ENCODE data around the gene EMP1.
A peak's percentile ranks its signal among the peaks of the same experiment; 100 is the strongest.

Gene EMP1

GRCh38 chr12:13197526-13198143, 1.1 kb downstream of the EMP1 start:
- DNase-seq (ENCODE audit: low read depth in 2 of 2), result no peak

DNA sequence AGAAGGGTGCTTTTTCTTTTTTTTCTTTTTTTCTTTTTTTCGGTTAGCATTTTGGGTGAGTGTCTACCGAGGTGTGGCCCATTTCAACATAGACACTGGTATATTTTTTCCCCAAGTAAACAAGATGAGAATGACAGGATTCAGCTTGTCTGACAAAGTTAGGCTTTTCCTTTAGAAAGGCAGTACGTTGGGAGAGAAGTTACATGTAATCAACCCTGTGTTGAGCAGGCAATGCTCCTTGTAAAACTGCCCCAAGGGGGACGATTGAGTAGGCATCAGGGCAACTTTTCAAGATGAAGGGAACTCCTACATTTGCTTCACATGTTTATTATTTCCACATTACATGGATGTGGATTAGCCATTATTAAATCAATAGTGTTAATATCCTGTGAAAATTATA, 1.7 kb downstream of the EMP1 start:
- DNase-seq (ENCODE audit: low read depth in 2 of 2), result no peak

GRCh38 chr12:13198876-13199275, 2.4 kb downstream of the EMP1 start:
- DNase-seq (ENCODE audit: low read depth in 2 of 2), result no peak

DNA sequence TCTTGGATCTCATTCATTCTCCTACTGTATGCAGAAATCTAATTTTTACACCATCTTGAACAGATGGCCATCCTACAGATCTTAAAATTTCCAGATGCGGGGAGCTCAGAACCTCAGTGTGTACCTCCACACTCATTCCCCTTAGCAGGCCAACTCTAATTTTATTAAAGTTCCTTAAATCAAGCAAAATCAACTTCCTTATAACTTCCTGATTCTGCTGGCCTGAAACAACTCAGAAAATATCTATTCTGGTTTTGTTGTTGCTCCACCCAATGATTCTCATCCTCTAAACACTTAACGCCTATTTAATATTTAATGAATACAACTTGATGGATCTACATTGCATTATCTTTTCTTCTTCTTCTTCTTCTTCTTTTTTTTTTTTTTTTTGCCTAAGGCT, 3.1 kb downstream of the EMP1 start:
- no peak for DNase-seq (ENCODE audit: low read depth in 2 of 2)

GRCh38 chr12:13200841-13201240, 4.3 kb downstream of the EMP1 start:
- no peak for DNase-seq (ENCODE audit: low read depth in 2 of 2)

DNA sequence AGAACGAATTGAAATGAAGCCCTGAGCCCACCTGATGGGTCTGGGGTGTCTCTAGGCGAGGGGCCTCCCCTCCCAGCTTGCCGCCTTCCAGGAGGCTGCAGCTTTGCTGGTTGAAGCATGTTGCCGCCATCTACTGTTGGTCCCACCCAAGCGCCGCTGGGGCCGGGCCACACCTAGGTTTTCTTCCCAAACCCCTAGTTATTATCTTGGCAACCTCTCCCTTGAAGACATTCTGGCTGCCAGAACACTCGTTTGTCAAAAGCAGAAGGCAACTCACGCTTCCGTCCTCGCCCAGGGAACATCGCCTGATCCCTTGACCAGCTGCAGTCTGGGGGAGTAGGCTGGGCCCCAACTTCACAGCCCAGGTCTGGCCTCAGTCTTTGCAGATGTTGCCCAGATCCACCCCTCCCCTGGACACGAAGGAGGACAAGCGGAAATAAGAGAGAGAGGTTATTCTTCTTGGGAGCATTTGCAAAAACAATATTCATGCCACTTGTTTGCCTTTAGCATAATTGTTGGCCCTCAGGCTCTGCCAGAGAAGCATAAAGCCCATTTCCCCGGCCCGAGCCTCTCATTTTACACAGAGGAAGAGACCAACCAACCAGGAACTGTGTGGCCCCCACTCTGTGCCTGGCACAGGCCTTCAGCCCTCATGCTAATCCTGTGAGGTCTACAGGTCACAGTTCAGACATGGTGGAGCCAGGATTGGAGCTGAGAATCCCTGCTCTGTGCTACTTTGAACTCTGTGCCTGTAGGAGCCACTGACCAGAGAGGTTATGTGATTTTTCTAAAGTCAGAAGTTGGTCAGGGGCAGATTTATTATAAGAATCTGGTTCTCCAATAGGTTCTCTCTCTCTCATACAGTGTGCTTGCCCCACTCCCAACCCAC, 6.8 kb downstream of the EMP1 start:
- DNase-seq (ENCODE audit: low read depth in 2 of 2), result no peak

DNA sequence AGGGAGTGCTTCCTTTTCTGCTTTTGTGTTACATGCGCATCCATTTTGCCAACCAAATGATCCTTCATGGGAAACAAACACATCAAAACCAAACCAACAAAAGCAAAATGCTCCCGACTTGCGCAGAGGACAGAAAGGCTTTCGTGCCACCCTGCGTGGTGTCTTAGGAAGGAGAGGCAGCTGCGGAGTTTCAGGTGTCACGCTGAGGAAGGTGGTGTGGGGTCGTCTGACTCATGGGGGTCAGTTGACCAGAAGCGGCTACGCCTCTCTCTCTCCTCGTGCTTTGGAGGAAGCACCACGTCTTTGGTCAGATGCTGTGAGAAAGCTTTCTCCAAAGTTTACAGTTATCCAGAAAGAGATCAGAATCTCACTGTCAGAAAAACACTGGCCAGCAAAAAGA, 7.9 kb downstream of the EMP1 start:
- DNase-seq (ENCODE audit: low read depth in 2 of 2), result no peak

GRCh38 chr12:13205809-13206559, 9.5 kb downstream of the EMP1 start:
- peak; percentile 24 to 30 for DNase-seq (ENCODE audit: low read depth in 2 of 2)

GRCh38 chr12:13206560-13206897, 10.0 kb downstream of the EMP1 start:
- no peak for DNase-seq (ENCODE audit: low read depth in 2 of 2)

DNA sequence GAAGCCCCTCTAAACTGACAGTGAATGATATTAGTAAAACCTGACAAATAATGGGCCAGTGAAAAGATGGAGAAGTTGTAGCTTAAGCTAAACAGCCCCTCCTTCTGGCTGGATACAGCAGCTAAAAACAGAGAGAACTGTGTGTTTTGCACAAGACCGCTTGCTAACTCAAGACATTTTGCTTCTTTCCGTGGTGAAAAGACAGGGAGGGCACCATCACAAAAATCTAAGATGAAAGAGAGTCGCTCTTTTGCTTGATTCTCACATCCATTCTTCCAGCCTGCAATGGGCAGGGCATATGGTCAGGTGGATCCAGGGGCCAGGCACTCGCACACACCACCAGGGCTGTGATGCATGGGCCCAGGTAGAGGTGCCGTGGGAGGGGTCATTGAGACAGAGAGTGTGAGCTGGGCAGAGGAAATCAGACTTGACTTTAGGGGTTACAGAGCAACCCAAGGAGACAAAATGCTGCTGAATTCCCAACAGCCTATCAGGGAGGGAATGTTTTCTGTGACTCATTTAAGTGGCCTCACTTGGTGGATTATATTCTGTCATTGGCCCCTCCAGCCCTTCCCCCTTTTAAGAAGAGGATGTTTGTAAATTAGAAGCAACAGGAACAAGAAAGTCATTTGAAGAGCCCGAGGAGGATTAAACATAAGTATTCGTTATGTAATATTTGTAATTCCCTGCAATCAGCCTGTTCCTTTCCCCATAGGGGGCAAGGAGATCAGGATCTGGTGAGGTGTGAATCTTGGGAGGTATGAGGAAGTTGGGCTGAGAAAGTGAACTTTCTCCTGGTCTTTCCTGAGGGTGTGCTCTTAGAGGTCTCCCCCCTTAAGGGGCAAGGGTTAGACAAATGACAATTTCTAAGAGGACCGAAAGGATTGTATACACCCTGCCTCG, 12.3 kb downstream of the EMP1 start:
- DNase-seq (ENCODE audit: low read depth in 2 of 2), result no peak

GRCh38 chr12:13209436-13210235, 13.1 kb downstream of the EMP1 start:
- DNase-seq (ENCODE audit: low read depth in 2 of 2), result no peak

- no peak for DNase-seq (ENCODE audit: low read depth in 2 of 2)
Observed at GRCh38 chr12:13210236-13211190, 14.0 kb downstream of the EMP1 start.

DNA sequence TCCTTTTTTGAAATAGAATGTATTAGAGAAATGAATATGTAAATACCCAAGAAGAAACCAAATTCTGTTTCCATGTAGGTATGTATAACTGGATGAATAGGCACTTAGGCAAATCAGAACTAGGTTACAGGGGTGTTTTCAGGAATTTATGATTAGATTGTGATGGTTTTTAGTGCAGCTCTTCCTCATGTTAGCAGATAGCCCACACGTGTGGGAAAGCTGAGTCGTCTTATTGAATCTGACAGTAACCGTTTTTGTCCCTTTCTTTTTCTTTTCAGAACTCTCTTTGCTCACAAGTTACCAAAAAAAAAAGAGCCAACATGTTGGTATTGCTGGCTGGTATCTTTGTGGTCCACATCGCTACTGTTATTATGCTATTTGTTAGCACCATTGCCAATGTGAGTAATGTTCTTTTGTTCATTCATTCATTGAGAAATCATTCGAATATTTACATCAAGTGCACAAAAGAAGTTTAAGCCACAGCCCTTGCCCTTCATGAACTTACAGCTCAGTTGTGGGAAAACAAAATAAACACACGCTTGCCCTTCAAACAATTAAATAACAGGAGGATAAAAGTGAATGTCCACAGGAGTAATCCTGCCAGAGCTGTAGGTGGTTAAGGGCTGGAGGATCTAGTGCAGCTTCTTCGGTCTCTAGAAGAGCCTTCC, 14.8 kb downstream of the EMP1 start:
- DNase-seq (ENCODE audit: low read depth in 2 of 2), result peak in 1 of 2 donors; percentile 19

DNA sequence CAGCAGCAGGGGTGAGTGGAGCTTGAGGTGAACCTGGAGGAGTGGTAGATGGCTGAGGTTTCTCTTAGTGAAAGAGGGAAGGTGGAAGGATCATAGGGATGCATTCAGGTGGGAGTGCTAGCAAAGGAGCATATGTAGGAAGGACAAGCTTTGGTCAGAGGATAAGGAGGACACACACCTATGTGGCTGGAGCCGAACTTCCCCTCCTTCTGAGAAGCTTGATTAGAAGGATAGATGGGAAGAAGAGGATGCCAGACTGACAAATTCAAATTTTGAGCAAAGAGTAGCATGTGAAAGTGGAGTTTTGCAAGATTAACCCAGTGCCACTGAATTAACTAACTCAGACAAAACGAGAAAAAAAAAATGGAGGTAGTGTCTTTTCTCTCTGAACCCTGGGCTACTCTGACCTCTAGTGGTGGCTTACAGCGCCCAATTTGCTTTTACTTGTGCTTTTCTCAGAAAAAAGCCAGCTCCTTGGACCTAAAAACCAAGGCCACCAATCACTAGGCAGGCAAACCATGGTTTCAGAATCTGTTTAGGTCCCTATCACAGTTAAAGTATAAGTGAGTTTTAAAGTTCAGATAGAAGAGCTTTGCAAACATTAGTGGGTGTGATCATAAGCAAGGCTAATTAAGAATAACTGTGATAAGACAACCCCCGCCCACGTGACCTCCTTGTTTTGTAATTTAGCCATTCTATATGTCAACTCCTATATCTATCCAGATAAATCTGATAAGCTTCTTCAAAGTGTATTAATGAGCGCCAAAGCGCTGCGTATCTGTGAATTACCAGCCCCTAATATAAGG, 15.5 kb downstream of the EMP1 start:
- DNase-seq (ENCODE audit: low read depth in 2 of 2), result peak; percentile 22 to 61

- no peak for DNase-seq (ENCODE audit: low read depth in 2 of 2)
Observed at GRCh38 chr12:13215056-13215455, 18.5 kb downstream of the EMP1 start.

DNA sequence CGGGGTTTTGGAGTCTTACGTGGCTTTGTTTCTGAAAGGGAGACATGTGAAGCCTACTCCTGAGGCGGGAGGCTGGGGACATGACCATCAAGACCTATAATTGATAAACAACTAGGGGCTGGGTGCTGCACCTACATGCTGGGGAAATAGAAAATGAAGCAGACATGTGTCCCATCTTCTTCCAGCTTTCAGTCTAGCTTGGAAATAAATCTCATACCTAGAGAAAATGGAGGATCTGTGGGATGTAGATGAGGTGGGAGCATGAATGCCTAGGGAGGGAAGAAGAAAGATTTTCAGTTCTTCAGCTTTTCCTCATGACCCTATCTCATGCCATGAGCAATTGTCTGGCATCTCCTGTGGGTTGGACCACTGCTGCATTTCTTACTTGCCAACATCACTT, 22.1 kb downstream of the EMP1 start:
- DNase-seq (ENCODE audit: low read depth in 2 of 2), result no peak

- DNase-seq (ENCODE audit: low read depth in 2 of 2), result no peak
Observed at GRCh38 chr12:13219320-13219719, 22.8 kb downstream of the EMP1 start.

- DNase-seq (ENCODE audit: low read depth in 2 of 2), result no peak
Observed at GRCh38 chr12:13220838-13221237, 24.3 kb downstream of the EMP1 start.

Measured in stimulated activated CD4-positive, alpha-beta T cell treated with anti-CD3 and anti-CD28 coated beads, Interleukin-15, amount 100 ng/mL, for 48 hours (primary cell).